GM21528 (cell line): ENCODE measurements around the gene DBP.

Source experiments
- ATAC-seq: cut with Tn5 transposase; IDR thresholded peaks from one replicate; pipeline ENCODE4 v1.9.1; 2021; ENCODE audit warnings: mild to moderate bottlenecking, moderate library complexity; ENCODE audit not compliant: unreplicated experiment, low FRiP score

The DBP gene

DNA sequence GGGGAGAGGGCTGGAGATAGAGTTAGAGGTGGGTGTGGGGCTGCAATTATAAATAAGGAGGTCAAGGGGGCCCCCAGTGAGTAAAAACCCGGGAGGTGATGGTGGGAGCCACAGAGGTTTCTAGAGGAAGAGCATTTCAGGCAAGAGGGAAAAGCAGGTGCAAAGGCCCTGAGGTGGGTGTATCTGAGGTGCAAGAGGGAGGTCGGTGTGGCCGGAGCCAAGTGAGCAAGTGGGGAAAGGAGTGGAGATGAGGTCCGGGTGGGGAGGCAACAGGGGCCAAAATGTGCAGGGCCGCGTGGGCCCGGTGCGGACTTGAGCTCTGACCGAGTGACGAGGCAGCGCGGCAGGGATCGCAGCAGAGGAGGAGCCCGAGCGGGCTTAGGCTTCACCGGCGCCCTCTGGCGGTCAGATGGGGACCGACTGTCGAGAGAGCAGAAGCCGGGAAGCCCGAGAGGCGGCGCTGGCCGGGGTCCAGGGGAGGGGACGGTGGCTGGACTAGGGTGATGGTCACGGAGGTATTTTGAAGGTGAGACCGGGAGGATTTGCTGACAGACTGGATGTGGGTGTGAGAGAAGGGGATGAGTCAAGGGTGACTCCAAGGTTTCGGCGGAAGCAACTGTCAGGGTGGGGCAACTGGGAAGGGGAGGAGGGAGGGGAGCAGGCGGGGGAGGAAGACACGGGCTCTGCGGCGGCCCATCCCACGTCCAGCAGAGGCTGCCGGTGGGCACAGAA is 48.3 kb downstream of the DBP start:
- ATAC-seq, result no peak

DNA sequence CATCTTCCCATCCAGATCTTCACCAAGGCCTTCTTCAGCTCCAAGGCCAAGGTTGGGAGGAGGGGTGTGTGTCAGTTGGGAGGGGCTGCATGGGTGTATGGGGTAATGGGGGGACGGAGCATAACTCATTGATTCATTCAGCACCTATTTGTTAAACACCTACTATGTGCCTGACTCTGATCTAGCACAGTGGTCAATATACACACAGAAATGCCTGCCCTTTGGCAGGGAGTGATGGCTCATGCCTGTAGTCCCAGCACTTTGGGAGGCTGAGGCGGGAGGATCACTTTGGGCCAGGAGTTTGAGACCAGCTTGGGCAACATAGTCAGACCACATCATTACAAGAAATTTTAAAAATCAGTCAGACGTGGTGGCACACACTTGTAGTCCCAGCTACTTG is 49.8 kb downstream of the DBP start:
- no peak for ATAC-seq

DNA sequence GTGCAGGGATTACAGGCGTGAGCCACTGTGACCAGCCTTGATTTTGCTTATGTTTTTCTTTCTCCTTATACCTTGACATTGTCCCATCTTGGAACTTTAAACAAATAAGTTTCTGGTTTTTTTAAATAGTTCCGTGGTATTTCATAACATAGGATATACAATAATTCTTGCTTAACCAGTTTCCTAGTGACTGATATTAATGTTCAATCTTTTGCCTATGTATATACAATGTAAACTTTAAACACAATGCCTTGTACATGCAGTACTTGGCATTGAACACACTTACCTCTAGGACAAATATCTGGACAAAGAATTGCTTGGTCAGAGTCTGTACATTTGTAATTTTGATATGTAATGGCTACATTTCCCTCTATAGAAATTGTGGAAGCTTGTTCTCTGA is 55.0 kb downstream of the DBP start:
- no peak for ATAC-seq
